Measurements from ENCODE around the gene FOXO1. TPM values are rescaled to one million over a fixed set of nuclear protein-coding genes. Genes with fewer than 3 reads are reported as not detected.
"Not testable (repeated sequence)": the region's sequence is repeated elsewhere in the genome, so short reads cannot be mapped to it uniquely, and the experiment has no call there.

Gene FOXO1
- total and polyA plus RNA-seq, 10 donors = 7.1 to 58.9 (median 47.2) TPM

DNA sequence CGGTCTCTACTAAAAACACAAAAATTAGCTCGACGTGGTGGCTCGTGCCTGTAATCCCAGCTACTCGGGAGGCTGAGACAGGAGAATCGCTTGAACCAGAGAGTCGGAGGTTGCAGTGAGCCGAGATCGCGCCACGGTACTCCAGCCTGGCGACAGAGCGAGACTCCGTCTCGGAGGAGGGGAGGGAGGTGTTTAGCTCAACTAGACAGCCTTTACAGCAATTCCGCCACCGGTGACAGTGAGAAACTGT is 2.4 kb downstream of the FOXO1 start:
- 2 to 7% (median 3%) methylated on average over 16 to 17 of the region's 17 CpGs for WGBS, 5 donors
- H3K27me3 ChIP-seq (replicated peaks in 1 of 7); DNase-seq; H3K36me3 ChIP-seq; H3K9me3 ChIP-seq; intact Hi-C loops (cut with DNase I; ENCODE audit: low total_unique reads): not testable (repeated sequence)
- H3K27ac ChIP-seq = peak overlapping the region; percentile 93 to 100 (median 99)
- TF ChIP-seq POLR2AphosphoS5 (IDR thresholded peaks at IDR 0.05) (peak in 2 of 3 donors; percentile 66 to 70), POLR2A (IDR thresholded peaks at IDR 0.05) (peak in 1 of 3 donors; percentile 30)
- peaks cover 42 to 69% (median 62%) of the 10 kb centered on the region in 6 donors for H3K4me1 ChIP-seq
- H3K4me3 ChIP-seq = peak overlapping the region; percentile 80 to 95 (median 88)

DNA sequence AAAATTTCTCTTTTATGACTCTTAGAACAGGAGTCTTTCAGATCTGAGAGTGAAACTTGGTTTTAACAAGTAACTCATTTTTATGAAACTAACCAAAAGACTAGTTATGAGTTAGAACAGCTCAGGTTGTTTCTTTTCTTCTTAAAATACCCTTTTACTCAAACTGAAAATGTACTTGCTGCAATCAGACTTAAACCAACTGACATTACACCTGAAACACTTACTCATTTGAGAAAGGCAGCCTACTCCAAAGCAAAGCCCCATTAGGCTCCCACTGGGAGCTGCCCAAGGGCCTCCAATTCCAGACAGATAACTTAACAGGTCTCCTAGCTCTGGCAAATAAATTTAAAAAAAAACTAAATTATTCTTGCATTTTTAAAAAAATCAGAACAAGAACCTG is 3.6 kb downstream of the FOXO1 start:
- no peak for DNase-seq
- Histone ChIP-seq H3K27ac (peak overlapping the region; percentile 93 to 100 (median 99)), H3K9me3 (no peaks in the 10 kb centered on the region), H3K36me3 (no peaks in the 10 kb centered on the region), H3K4me1 (peaks cover 45 to 71% (median 62%) of the 10 kb centered on the region in 6 donors), H3K27me3 (replicated peaks in 1 of 7) (no peaks in the 10 kb centered on the region), H3K4me3 (peak overlapping the region in 6 of 8 donors; percentile 80 to 92 (median 88))
- intact Hi-C loops (cut with DNase I; ENCODE audit: low total_unique reads) = no loop called here
- TF ChIP-seq, protein P1, sequence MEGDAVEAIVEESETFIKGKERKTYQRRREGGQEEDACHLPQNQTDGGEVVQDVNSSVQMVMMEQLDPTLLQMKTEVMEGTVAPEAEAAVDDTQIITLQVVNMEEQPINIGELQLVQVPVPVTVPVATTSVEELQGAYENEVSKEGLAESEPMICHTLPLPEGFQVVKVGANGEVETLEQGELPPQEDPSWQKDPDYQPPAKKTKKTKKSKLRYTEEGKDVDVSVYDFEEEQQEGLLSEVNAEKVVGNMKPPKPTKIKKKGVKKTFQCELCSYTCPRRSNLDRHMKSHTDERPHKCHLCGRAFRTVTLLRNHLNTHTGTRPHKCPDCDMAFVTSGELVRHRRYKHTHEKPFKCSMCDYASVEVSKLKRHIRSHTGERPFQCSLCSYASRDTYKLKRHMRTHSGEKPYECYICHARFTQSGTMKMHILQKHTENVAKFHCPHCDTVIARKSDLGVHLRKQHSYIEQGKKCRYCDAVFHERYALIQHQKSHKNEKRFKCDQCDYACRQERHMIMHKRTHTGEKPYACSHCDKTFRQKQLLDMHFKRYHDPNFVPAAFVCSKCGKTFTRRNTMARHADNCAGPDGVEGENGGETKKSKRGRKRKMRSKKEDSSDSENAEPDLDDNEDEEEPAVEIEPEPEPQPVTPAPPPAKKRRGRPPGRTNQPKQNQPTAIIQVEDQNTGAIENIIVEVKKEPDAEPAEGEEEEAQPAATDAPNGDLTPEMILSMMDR (IDR thresholded peaks at IDR 0.05 in 8 of 11, conservative IDR thresholded peaks at IDR 0.05 in 3 of 11) = no peak
- TF ChIP-seq POLR2AphosphoS5 (IDR thresholded peaks at IDR 0.05) (no peak), POLR2A (IDR thresholded peaks at IDR 0.05) (no peak)

DNA sequence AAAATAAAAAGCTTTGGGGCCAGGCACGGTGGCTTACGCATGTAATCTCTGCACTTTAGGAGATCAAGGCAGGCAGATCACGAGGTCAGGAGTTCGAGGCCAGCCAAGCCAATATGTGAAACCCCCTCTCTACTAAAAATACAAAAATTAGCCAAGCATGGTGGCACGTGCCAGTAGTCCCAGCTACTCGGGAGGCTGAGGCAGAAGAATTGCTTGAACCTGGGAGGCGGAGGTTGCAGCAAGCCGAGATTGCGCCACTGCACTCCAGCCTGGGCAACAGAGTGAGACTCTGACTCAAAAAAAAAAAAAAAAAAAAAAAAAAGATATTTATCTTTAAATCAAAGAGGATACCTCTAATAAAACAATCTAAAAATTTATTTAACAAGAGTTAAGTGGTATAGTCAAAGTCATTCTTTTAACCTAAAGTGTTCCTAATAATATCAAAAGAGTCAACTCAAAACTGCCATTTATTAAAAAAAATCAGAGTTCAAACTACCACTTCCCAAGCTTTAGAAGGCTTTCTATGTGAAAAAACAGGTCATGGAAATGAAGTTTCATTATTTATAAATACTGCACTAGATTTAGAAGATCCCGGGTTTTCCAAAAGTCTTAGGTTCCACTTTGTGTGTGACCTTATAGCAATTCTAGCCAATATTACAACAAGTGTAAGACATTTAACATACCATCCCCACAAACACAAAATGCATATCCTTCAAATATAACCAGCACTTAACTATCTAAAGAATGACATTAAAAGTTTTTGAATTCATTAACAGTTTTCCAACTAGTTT is 4.4 kb downstream of the FOXO1 start:
- Histone ChIP-seq H3K4me3 (peak overlapping the region in 2 of 8 donors; percentile 87 to 89), H3K27me3 (replicated peaks in 1 of 7) (no peaks in the 10 kb centered on the region), H3K4me1 (peaks cover 45 to 72% (median 65%) of the 10 kb centered on the region in 6 donors), H3K36me3 (no peaks in the 10 kb centered on the region), H3K9me3 (no peaks in the 10 kb centered on the region), H3K27ac (peak overlapping the region in 7 of 8 donors; percentile 97 to 100 (median 99))
- DNase-seq = no peak
- 51 to 65% (median 62%) methylated on average over 10 of the region's 10 CpGs for WGBS, 5 donors
- intact Hi-C loops (cut with DNase I; ENCODE audit: low total_unique reads) = no loop called here
- TF ChIP-seq POLR2AphosphoS5 (IDR thresholded peaks at IDR 0.05) = no peak
- no peak for TF ChIP-seq POLR2A (IDR thresholded peaks at IDR 0.05)
- TF ChIP-seq, protein P1 (IDR thresholded peaks at IDR 0.05 in 8 of 11, conservative IDR thresholded peaks at IDR 0.05 in 3 of 11) = no peak

DNA sequence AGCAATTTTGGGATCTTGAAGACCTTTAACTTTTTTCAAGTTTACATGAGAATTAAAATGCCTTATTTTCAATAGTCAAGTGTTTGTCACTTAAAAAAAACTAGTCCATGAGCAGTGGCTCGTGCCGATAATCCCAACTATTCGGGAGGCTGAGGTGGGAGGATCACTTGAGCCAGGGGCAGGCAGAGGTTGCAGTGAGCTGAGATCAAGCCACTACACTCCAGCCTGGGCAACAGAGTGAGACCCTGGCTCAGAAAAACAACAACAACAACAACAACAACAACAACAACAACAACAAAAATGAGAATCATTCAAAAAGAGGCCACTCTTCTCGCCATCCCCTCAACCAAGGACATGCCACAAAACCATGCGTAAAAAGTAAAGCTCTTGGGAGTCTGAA is 5.7 kb downstream of the FOXO1 start:
- no peaks in the 10 kb centered on the region for H3K9me3 ChIP-seq
- no peak for DNase-seq
- WGBS, 5 donors = 88 to 95% (median 93%) methylated on average over 5 of the region's 5 CpGs
- H3K27me3 ChIP-seq (replicated peaks in 1 of 7) = no peaks in the 10 kb centered on the region
- intact Hi-C loops (cut with DNase I; ENCODE audit: low total_unique reads) = no loop called here
- H3K36me3 ChIP-seq = no peaks in the 10 kb centered on the region
- no peak overlapping the region for H3K27ac ChIP-seq
- peaks cover 50 to 86% (median 79%) of the 10 kb centered on the region in 6 donors for H3K4me1 ChIP-seq
- H3K4me3 ChIP-seq = no peak overlapping the region
- TF ChIP-seq, protein P1 (IDR thresholded peaks at IDR 0.05 in 8 of 11, conservative IDR thresholded peaks at IDR 0.05 in 3 of 11) = no peak
- no peak for TF ChIP-seq POLR2A (IDR thresholded peaks at IDR 0.05)
- no peak for TF ChIP-seq POLR2AphosphoS5 (IDR thresholded peaks at IDR 0.05)
